Body of pancreas (tissue), 4 donors: ENCODE results near the gene MAPK7. TPM values are rescaled to one million over a fixed set of nuclear protein-coding genes. Genes with fewer than 3 reads are reported as not detected.

Experiments used
- ATAC-seq: fragments of 150-250 bp; one replicate; pipeline ENCODE4 v1.9.1; 2016
- DNase-seq, 4 donors: peaks; one replicate each; pipeline ENCODE4 v3.0.0-alpha.2; 2019
- H3K27ac ChIP-seq, 4 donors: fragments of 200-600 bp; sonication (generic); 1 replicate in 3 of 4; 2 replicates in 1 of 4; pipeline versions ENCODE4 v1.5.1 to v1.6.1; 2016 to 2019; ENCODE audit warnings: mild to moderate bottlenecking in 1 of 4, mixed read lengths in 1 of 4, moderate library complexity in 1 of 4
- H3K27me3 ChIP-seq, 2 donors: fragments of 200-600 bp; sonication (generic); one replicate each; pipeline ENCODE4 v1.6.0; 2016; ENCODE audit warnings: mild to moderate bottlenecking in 1 of 2
- H3K36me3 ChIP-seq, 2 donors: fragments of 200-600 bp; sonication (generic); replicated peaks in 1 of 2; 2 replicates each; pipeline ENCODE4 v1.5.1; 2016; ENCODE audit warnings: low read depth in 2 of 2; ENCODE audit not compliant: insufficient read depth in 1 of 2
- H3K4me1 ChIP-seq: fragments of 200-600 bp; sonication (generic); one replicate; pipeline ENCODE4 v1.6.0; 2016
- H3K4me3 ChIP-seq, 2 donors: fragments of 200-600 bp; sonication (generic); 1 replicate in 1 of 2; 2 replicates in 1 of 2; pipeline ENCODE4 v1.5.1; 2016 to 2019
- H3K9me3 ChIP-seq, 3 donors: fragments of 200-600 bp; sonication (generic); 1 replicate in 2 of 3; 2 replicates in 1 of 3; pipeline ENCODE4 v1.5.1; 2016
- CTCF ChIP-seq, 7 experiments: fragments of 450-650 bp in 4 of 7; fragments of 200-600 bp in 3 of 7; sonication (generic) in 3 of 7; IDR thresholded peaks; one replicate each; pipeline ENCODE4 v1.5.1; 2016 to 2019; ENCODE audit warnings: antibody characterized with exemption in 7 of 7
- POLR2A ChIP-seq, 3 donors: fragments of 450-650 bp; IDR thresholded peaks; one replicate each; pipeline ENCODE4 v1.6.1; 2016; ENCODE audit warnings: antibody characterized with exemption in 3 of 3, mild to moderate bottlenecking in 2 of 3
- whole genome bisulfite sequencing, 2 donors: methylation state at CpG; one replicate each; pipeline ENCODE4 v1.1.5; 2017; 5-methylcytosine and 5-hydroxymethylcytosine counted together
- intact Hi-C: fragments of 100-400 bp; cut with DNase I; formaldehyde crosslinking; loops from one replicate; pipeline ENCODE4 v1.15.1; 2023
- total RNA-seq, 2 donors: library from RNA; depleted of rRNA; stranded (reverse); fragments of >200 nt; gene quantifications; one replicate each; pipeline ENCODE4 v1.1.0, GENCODE V29; 2016

MAPK7 gene
- total RNA-seq, 2 donors from 2014 or later: 10.1 to 29.3 TPM

GRCh38 chr17:19388791-19389785 is 10.8 kb downstream of the MAPK7 start:
- WGBS, 2 donors: 77 to 84% methylated on average over 5 of the region's 5 CpGs
- ATAC-seq (no peak), DNase-seq (peak in 1 of 4 donors; percentile 16)

GRCh38 chr17:19390951-19391350 is 12.7 kb downstream of the MAPK7 start:
- no peak for TF ChIP-seq CTCF (IDR thresholded peaks at IDR 0.05)
- TF ChIP-seq POLR2A (IDR thresholded peaks at IDR 0.05): no peak
- Histone ChIP-seq H3K36me3 (no peaks in the 10 kb centered on the region), H3K4me1 (no peaks in the 10 kb centered on the region), H3K9me3 (no peaks in the 10 kb centered on the region), H3K27ac (no peak overlapping the region), H3K27me3 (no peaks in the 10 kb centered on the region), H3K4me3 (no peak overlapping the region)
- ATAC-seq (no peak), DNase-seq (peak in 1 of 4 donors; percentile 2)
- WGBS, 2 donors: 72 to 88% methylated on average over 2 of the region's 2 CpGs
- intact Hi-C loops: no loop called here

More at GRCh38 chr17:19388791-19389785, 10.8 kb downstream of the MAPK7 start:
- intact Hi-C loops: no loop called here
- H3K27me3 ChIP-seq: no peaks in the 10 kb centered on the region
- no peak overlapping the region for H3K27ac ChIP-seq
- TF ChIP-seq POLR2A (IDR thresholded peaks at IDR 0.05) (no peak), CTCF (IDR thresholded peaks at IDR 0.05) (no peak)
- H3K4me3 ChIP-seq: no peak overlapping the region
- H3K36me3 ChIP-seq: no peaks in the 10 kb centered on the region
- no peaks in the 10 kb centered on the region for H3K9me3 ChIP-seq
- no peaks in the 10 kb centered on the region for H3K4me1 ChIP-seq

GRCh38 chr17:19391432-19391831 is 13.1 kb downstream of the MAPK7 start:
- H3K9me3 ChIP-seq: no peaks in the 10 kb centered on the region
- ATAC-seq (no peak), DNase-seq (peak in 1 of 4 donors; percentile 2)
- no peaks in the 10 kb centered on the region for H3K4me1 ChIP-seq
- no peaks in the 10 kb centered on the region for H3K36me3 ChIP-seq
- no peaks in the 10 kb centered on the region for H3K27me3 ChIP-seq
- no peak overlapping the region for H3K27ac ChIP-seq
- intact Hi-C loops: no loop called here
- H3K4me3 ChIP-seq: no peak overlapping the region
- 74 to 88% methylated on average over 7 of the region's 7 CpGs for WGBS, 2 donors
- TF ChIP-seq POLR2A (IDR thresholded peaks at IDR 0.05): no peak
- no peak for TF ChIP-seq CTCF (IDR thresholded peaks at IDR 0.05)

GRCh38 chr17:19392303-19392702 is 14.0 kb downstream of the MAPK7 start:
- Histone ChIP-seq H3K4me3 (no peak overlapping the region), H3K27me3 (no peaks in the 10 kb centered on the region), H3K4me1 (no peaks in the 10 kb centered on the region), H3K9me3 (no peaks in the 10 kb centered on the region), H3K36me3 (no peaks in the 10 kb centered on the region), H3K27ac (no peak overlapping the region)
- intact Hi-C loops: no loop called here
- TF ChIP-seq CTCF (IDR thresholded peaks at IDR 0.05): no peak
- TF ChIP-seq POLR2A (IDR thresholded peaks at IDR 0.05): no peak
- 57 to 68% methylated on average over 5 to 7 of the region's 7 CpGs for WGBS, 2 donors
- DNase-seq (no peak), ATAC-seq (no peak)
